CD14-positive monocyte (primary cell): Measurements from ENCODE around the gene FKBP7. TPM values are rescaled to one million over a fixed set of nuclear protein-coding genes. Genes with fewer than 3 reads are reported as not detected.
A peak's percentile ranks its signal among the peaks of the same experiment; 100 is the strongest.

Experiments used
- DNase-seq, 3 donors: peaks; one replicate each; pipeline ENCODE4 v3.0.0-alpha.2; 2011 to 2022
- H2AFZ ChIP-seq: 2 replicates; pipeline ENCODE4 v1.6.0; 2012; ENCODE audit warnings: mild to moderate bottlenecking, low read depth, low read length, inconsistent platforms; ENCODE audit not compliant: insufficient read depth, poor library complexity, severe bottlenecking
- H3K27ac ChIP-seq, 2 donors: 1 replicate in 1 of 2; 2 replicates in 1 of 2; pipeline ENCODE4 v1.5.1; 2012 to 2013; ENCODE audit warnings: low read length in 2 of 2, control low read depth in 1 of 2, inconsistent platforms in 1 of 2, low read depth in 1 of 2, mild to moderate bottlenecking in 1 of 2
- H3K27me3 ChIP-seq, 2 donors: one replicate each; pipeline versions ENCODE4 v1.6.0 to v1.6.1; 2011 to 2013; ENCODE audit warnings: low read length in 2 of 2; ENCODE audit not compliant: control insufficient read depth in 2 of 2, insufficient read depth in 2 of 2
- H3K36me3 ChIP-seq, 2 donors: replicated peaks in 1 of 2; 1 replicate in 1 of 2; 2 replicates in 1 of 2; pipeline versions ENCODE4 v1.5.1 to v1.6.1; 2012 to 2013; ENCODE audit warnings: low read length in 2 of 2, control low read depth in 1 of 2, inconsistent platforms in 1 of 2, mild to moderate bottlenecking in 1 of 2; ENCODE audit not compliant: insufficient read depth in 2 of 2, control insufficient read depth in 1 of 2
- H3K4me1 ChIP-seq, 2 donors: 1 replicate in 1 of 2; 2 replicates in 1 of 2; pipeline versions ENCODE4 v1.5.1 to v1.6.1; 2012 to 2013; ENCODE audit warnings: low read length in 2 of 2, control low read depth in 1 of 2, inconsistent platforms in 1 of 2, mild to moderate bottlenecking in 1 of 2, moderate library complexity in 1 of 2; ENCODE audit not compliant: insufficient read depth in 2 of 2, control insufficient read depth in 1 of 2
- H3K4me2 ChIP-seq: replicated peaks from 2 replicates; pipeline ENCODE3; 2012; ENCODE audit warnings: low read length, moderate library complexity, mild to moderate bottlenecking; ENCODE audit not compliant: poor library complexity, severe bottlenecking; ENCODE audit errors: extremely low read depth
- H3K4me3 ChIP-seq, 3 experiments: fragments of 200-600 bp in 1 of 3; sonication (generic) in 1 of 3; replicated peaks in 1 of 3; 1 replicate in 2 of 3; 2 replicates in 1 of 3; pipeline ENCODE4 v1.5.1; 2011 to 2013; ENCODE audit warnings: low read length in 3 of 3, mild to moderate bottlenecking in 3 of 3, control low read depth in 2 of 3, low read depth in 2 of 3, inconsistent platforms in 1 of 3, moderate library complexity in 1 of 3
- H3K79me2 ChIP-seq: 2 replicates; pipeline ENCODE4 v1.6.0; 2012; ENCODE audit warnings: mild to moderate bottlenecking, control low read depth, inconsistent platforms, low read length, moderate library complexity; ENCODE audit not compliant: insufficient read depth
- H3K9ac ChIP-seq: 2 replicates; pipeline ENCODE4 v1.6.0; 2017; ENCODE audit warnings: low read length, mild to moderate bottlenecking; ENCODE audit not compliant: insufficient read depth, poor library complexity, severe bottlenecking
- H3K9me3 ChIP-seq, 2 donors: replicated peaks in 1 of 2; 1 replicate in 1 of 2; 2 replicates in 1 of 2; pipeline versions ENCODE4 v1.5.1 to v1.6.1; 2012 to 2013; ENCODE audit warnings: low read length in 2 of 2, control low read depth in 1 of 2; ENCODE audit not compliant: control insufficient read depth in 1 of 2, insufficient read depth in 1 of 2
- H4K20me1 ChIP-seq: 2 replicates; pipeline ENCODE4 v1.6.0; 2012; ENCODE audit warnings: mild to moderate bottlenecking, low read length, control low read depth, moderate library complexity; ENCODE audit not compliant: insufficient read depth
- H3K27ac Mint-ChIP-seq, 7 donors: one replicate each; pipeline ENCODE4 v1.8.0; 2020; ENCODE audit warnings: mild to moderate bottlenecking in 7 of 7, mixed read lengths in 7 of 7, moderate library complexity in 6 of 7, inconsistent platforms in 2 of 7
- H3K27me3 Mint-ChIP-seq, 3 donors: one replicate each; pipeline ENCODE4 v1.8.0; 2021 to 2022; ENCODE audit warnings: low read depth in 3 of 3, mild to moderate bottlenecking in 3 of 3, mixed read lengths in 3 of 3, moderate library complexity in 3 of 3, inconsistent platforms in 1 of 3
- H3K36me3 Mint-ChIP-seq, 2 donors: one replicate each; pipeline ENCODE4 v1.8.0; 2020; ENCODE audit warnings: mixed read lengths in 2 of 2, inconsistent platforms in 1 of 2, mild to moderate bottlenecking in 1 of 2
- H3K4me1 Mint-ChIP-seq: one replicate; pipeline ENCODE4 v1.8.0; 2020; ENCODE audit warnings: mild to moderate bottlenecking, mixed read lengths
- H3K4me3 Mint-ChIP-seq, 2 donors: one replicate each; pipeline ENCODE4 v1.8.0; 2020; ENCODE audit warnings: mild to moderate bottlenecking in 2 of 2, mixed read lengths in 2 of 2, moderate library complexity in 1 of 2
- H3K9me3 Mint-ChIP-seq, 7 donors: one replicate each; pipeline ENCODE4 v1.8.0; 2020 to 2022; ENCODE audit warnings: mixed read lengths in 7 of 7, mild to moderate bottlenecking in 6 of 7, moderate library complexity in 6 of 7, inconsistent platforms in 2 of 7
- WGBS: methylation state at CpG from one replicate; pipeline ENCODE4 v1.1.5; 2013; ENCODE audit warnings: missing lambda C conversion rate; ENCODE audit not compliant: insufficient coverage; 5-methylcytosine and 5-hydroxymethylcytosine counted together
- intact Hi-C, 2 donors: fragments of 100-400 bp; cut with micrococcal nuclease; formaldehyde crosslinking; loops; one replicate each; pipeline versions ENCODE4 v1.15.0 to v1.15.1; 2023
- polyA plus RNA-seq, 3 donors: library from polyadenylated mRNA; depleted of rRNA in 1 of 3; unstranded in 2 of 3; stranded (reverse) in 1 of 3; fragments of 300-500 nt in 2 of 3; fragments of >200 nt in 1 of 3; fragmentation: Illumina TruSeq in 2 of 3; gene quantifications; 1 replicate in 2 of 3; 2 replicates in 1 of 3; pipeline ENCODE4 v1.2.3, GENCODE V29; 2012 to 2021
- TF ChIP-seq, protein P1 (sequence below): fragments of 200-600 bp; IDR thresholded peaks from one replicate; pipeline ENCODE4 v1.8.0; 2022; ENCODE audit warnings: antibody characterized with exemption, mild to moderate bottlenecking

The FKBP7 gene
- polyA plus RNA-seq, 3 donors, result 0.25 to 1.6 (median 0.57) TPM

DNA sequence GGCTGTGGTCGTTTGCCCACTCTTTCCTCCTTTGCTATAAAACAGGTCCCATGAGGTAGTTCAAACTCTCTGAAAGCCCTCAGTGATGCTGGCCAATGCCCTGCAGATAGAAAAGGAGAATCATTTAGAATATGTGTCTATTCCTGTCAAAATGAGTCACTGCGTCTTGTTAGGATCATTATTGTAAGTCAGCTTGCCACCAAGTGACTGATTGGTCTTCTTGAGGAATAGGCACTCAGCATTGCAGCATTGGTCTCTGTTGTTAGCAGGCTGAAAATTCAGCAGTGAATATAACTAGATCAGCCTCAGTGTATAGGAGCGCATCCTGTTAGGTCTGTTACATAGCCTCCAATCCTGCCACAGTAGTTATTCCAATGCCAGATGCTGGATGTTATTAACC is 56.3 kb downstream of the FKBP7 start:
- Mint-ChIP-seq H3K27me3 (no peaks in the 10 kb centered on the region), H3K36me3 (peaks cover 15 to 37% of the 10 kb centered on the region in 2 donors), H3K9me3 (peaks cover 2 to 17% (median 10%) of the 10 kb centered on the region in 7 donors), H3K4me3 (no peak overlapping the region), H3K4me1 (peaks cover 13% of the 10 kb centered on the region), H3K27ac (no peak overlapping the region)
- H3K4me2 ChIP-seq, result no peak overlapping the region
- TF ChIP-seq, protein P1, sequence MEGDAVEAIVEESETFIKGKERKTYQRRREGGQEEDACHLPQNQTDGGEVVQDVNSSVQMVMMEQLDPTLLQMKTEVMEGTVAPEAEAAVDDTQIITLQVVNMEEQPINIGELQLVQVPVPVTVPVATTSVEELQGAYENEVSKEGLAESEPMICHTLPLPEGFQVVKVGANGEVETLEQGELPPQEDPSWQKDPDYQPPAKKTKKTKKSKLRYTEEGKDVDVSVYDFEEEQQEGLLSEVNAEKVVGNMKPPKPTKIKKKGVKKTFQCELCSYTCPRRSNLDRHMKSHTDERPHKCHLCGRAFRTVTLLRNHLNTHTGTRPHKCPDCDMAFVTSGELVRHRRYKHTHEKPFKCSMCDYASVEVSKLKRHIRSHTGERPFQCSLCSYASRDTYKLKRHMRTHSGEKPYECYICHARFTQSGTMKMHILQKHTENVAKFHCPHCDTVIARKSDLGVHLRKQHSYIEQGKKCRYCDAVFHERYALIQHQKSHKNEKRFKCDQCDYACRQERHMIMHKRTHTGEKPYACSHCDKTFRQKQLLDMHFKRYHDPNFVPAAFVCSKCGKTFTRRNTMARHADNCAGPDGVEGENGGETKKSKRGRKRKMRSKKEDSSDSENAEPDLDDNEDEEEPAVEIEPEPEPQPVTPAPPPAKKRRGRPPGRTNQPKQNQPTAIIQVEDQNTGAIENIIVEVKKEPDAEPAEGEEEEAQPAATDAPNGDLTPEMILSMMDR, result no peak
- no peak overlapping the region for H3K27ac ChIP-seq
- H3K4me1 ChIP-seq, result peaks cover 3 to 7% of the 10 kb centered on the region in 2 donors
- intact Hi-C loops, result no loop called here
- peaks cover 27% of the 10 kb centered on the region for H3K79me2 ChIP-seq
- no peak overlapping the region for H2AFZ ChIP-seq
- H3K27me3 ChIP-seq, result no peaks in the 10 kb centered on the region
- H3K9ac ChIP-seq, result no peak overlapping the region
- 100% methylated on average over 2 of the region's 3 CpGs for WGBS
- H3K9me3 ChIP-seq, result no peaks in the 10 kb centered on the region
- H3K4me3 ChIP-seq, result no peak overlapping the region
- peaks cover 0 to 18% of the 10 kb centered on the region in 2 donors for H3K36me3 ChIP-seq
- H4K20me1 ChIP-seq, result no peaks in the 10 kb centered on the region
- no peak for DNase-seq

DNA sequence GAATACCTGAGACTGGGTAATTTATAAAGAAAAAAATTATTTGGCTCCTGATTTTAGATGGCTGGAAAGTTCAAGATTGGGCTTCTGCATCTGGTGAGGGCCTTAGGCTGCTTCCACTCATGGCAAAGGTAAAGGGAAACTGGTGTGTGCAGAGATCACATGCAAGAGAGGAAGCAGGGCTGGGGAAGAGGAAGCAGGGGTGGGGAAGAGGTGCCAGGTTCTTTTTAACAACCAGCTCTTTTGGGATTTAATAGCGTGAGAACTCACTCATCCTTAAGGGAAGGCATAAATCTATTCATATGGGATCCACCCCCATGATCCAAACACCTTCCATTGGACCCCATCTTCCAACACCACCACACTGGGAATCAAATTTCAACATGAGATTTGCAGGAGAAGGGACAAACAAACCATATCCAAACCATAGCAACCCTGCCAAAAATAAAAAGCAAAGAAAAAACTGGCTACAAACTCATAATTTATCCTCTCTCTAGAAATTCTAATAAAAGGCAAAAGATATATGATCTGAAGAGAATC is 57.9 kb downstream of the FKBP7 start:
- intact Hi-C loops, result no loop called here
- Histone ChIP-seq H3K9me3 (no peaks in the 10 kb centered on the region), H2AFZ (no peak overlapping the region), H3K27ac (no peak overlapping the region), H3K79me2 (peaks cover 37% of the 10 kb centered on the region), H4K20me1 (no peaks in the 10 kb centered on the region), H3K9ac (no peak overlapping the region), H3K4me2 (no peak overlapping the region), H3K4me1 (peaks cover 3 to 7% of the 10 kb centered on the region in 2 donors), H3K4me3 (no peak overlapping the region), H3K36me3 (peaks cover 0 to 7% of the 10 kb centered on the region in 2 donors), H3K27me3 (no peaks in the 10 kb centered on the region)
- TF ChIP-seq, protein P1, result no peak
- Mint-ChIP-seq H3K27me3 (no peaks in the 10 kb centered on the region), H3K9me3 (peaks cover 0 to 15% (median 8%) of the 10 kb centered on the region in 7 donors), H3K4me1 (peaks cover 13% of the 10 kb centered on the region), H3K36me3 (peaks cover 5 to 22% of the 10 kb centered on the region in 2 donors), H3K4me3 (no peak overlapping the region), H3K27ac (peak overlapping the region in 3 of 7 donors; percentile 19 to 26 (median 20))
- no CpG with 5 or more reads among the region's 1 CpG for WGBS
- peak in 1 of 3 donors; percentile 20 for DNase-seq
